ENCODE measurements around the gene ERC1.

The ERC1 gene

GRCh38 chr12:1262011-1262410 is 271.0 kb downstream of the ERC1 start:
- Mint-ChIP-seq H3K4me3 (no peak overlapping the region), H3K36me3 (ENCODE audit: low read depth) (peaks cover 9% of the 10 kb centered on the region), H3K27me3 (ENCODE audit: low read depth) (no peaks in the 10 kb centered on the region), H3K27ac (no peak overlapping the region), H3K4me1 (ENCODE audit: low read depth) (peaks cover 2% of the 10 kb centered on the region), H3K9me3 (no peaks in the 10 kb centered on the region)
- DNase-seq (ENCODE audit: low spot score), result no peak

- H3K36me3 Mint-ChIP-seq (ENCODE audit: low read depth), result peaks cover 7% of the 10 kb centered on the region
- no peaks in the 10 kb centered on the region for H3K9me3 Mint-ChIP-seq
- no peak for DNase-seq (ENCODE audit: low spot score)
- H3K4me1 Mint-ChIP-seq (ENCODE audit: low read depth), result peaks cover 8% of the 10 kb centered on the region
- H3K27me3 Mint-ChIP-seq (ENCODE audit: low read depth), result no peaks in the 10 kb centered on the region
- no peak overlapping the region for H3K4me3 Mint-ChIP-seq
- H3K27ac Mint-ChIP-seq, result no peak overlapping the region
Observed at GRCh38 chr12:1267243-1267642, 276.2 kb downstream of the ERC1 start.

GRCh38 chr12:1272142-1272541 is 281.1 kb downstream of the ERC1 start:
- Mint-ChIP-seq H3K4me1 (ENCODE audit: low read depth) (peaks cover 5% of the 10 kb centered on the region), H3K9me3 (no peaks in the 10 kb centered on the region), H3K27ac (no peak overlapping the region), H3K4me3 (no peak overlapping the region), H3K27me3 (ENCODE audit: low read depth) (no peaks in the 10 kb centered on the region), H3K36me3 (ENCODE audit: low read depth) (peaks cover 4% of the 10 kb centered on the region)
- peak; percentile 8 for DNase-seq (ENCODE audit: low spot score)

- H3K27ac Mint-ChIP-seq, result no peak overlapping the region
- peaks cover 4% of the 10 kb centered on the region for H3K36me3 Mint-ChIP-seq (ENCODE audit: low read depth)
- peaks cover 6% of the 10 kb centered on the region for H3K4me1 Mint-ChIP-seq (ENCODE audit: low read depth)
- DNase-seq (ENCODE audit: low spot score), result no peak
- H3K9me3 Mint-ChIP-seq, result no peaks in the 10 kb centered on the region
- no peaks in the 10 kb centered on the region for H3K27me3 Mint-ChIP-seq (ENCODE audit: low read depth)
- no peak overlapping the region for H3K4me3 Mint-ChIP-seq
Observed at GRCh38 chr12:1273051-1273450, 282.0 kb downstream of the ERC1 start.

- H3K27ac Mint-ChIP-seq, result no peak overlapping the region
- H3K27me3 Mint-ChIP-seq (ENCODE audit: low read depth), result no peaks in the 10 kb centered on the region
Observed at GRCh38 chr12:1277905-1278304, 286.9 kb downstream of the ERC1 start.

GRCh38 chr12:1279050-1279449 is 288.0 kb downstream of the ERC1 start:
- Mint-ChIP-seq H3K27ac (no peak overlapping the region), H3K27me3 (ENCODE audit: low read depth) (no peaks in the 10 kb centered on the region), H3K4me1 (ENCODE audit: low read depth) (peaks cover 3% of the 10 kb centered on the region), H3K9me3 (no peaks in the 10 kb centered on the region), H3K36me3 (ENCODE audit: low read depth) (peaks cover 3% of the 10 kb centered on the region), H3K4me3 (no peak overlapping the region)
- no peak for DNase-seq (ENCODE audit: low spot score)

More at GRCh38 chr12:1277905-1278304, 286.9 kb downstream of the ERC1 start:
- Mint-ChIP-seq H3K4me1 (ENCODE audit: low read depth) (peaks cover 1% of the 10 kb centered on the region), H3K36me3 (ENCODE audit: low read depth) (peaks cover 3% of the 10 kb centered on the region), H3K4me3 (no peak overlapping the region), H3K9me3 (no peaks in the 10 kb centered on the region)
- no peak for DNase-seq (ENCODE audit: low spot score)

GRCh38 chr12:1280059-1280458 is 289.0 kb downstream of the ERC1 start:
- Mint-ChIP-seq H3K27me3 (ENCODE audit: low read depth) (no peaks in the 10 kb centered on the region), H3K4me3 (no peak overlapping the region), H3K4me1 (ENCODE audit: low read depth) (peaks cover 8% of the 10 kb centered on the region), H3K36me3 (ENCODE audit: low read depth) (no peaks in the 10 kb centered on the region), H3K9me3 (no peaks in the 10 kb centered on the region), H3K27ac (no peak overlapping the region)
- DNase-seq (ENCODE audit: low spot score), result no peak

- DNase-seq (ENCODE audit: low spot score), result no peak
- H3K9me3 Mint-ChIP-seq, result no peaks in the 10 kb centered on the region
- no peak overlapping the region for H3K4me3 Mint-ChIP-seq
- no peak overlapping the region for H3K27ac Mint-ChIP-seq
- H3K36me3 Mint-ChIP-seq (ENCODE audit: low read depth), result no peaks in the 10 kb centered on the region
- peaks cover 9% of the 10 kb centered on the region for H3K4me1 Mint-ChIP-seq (ENCODE audit: low read depth)
- no peaks in the 10 kb centered on the region for H3K27me3 Mint-ChIP-seq (ENCODE audit: low read depth)
Observed at GRCh38 chr12:1281683-1282366, 290.8 kb downstream of the ERC1 start.

GRCh38 chr12:1282670-1283315 is 291.8 kb downstream of the ERC1 start:
- Mint-ChIP-seq H3K9me3 (no peaks in the 10 kb centered on the region), H3K4me1 (ENCODE audit: low read depth) (peaks cover 8% of the 10 kb centered on the region), H3K27ac (no peak overlapping the region), H3K4me3 (no peak overlapping the region), H3K36me3 (ENCODE audit: low read depth) (no peaks in the 10 kb centered on the region), H3K27me3 (ENCODE audit: low read depth) (no peaks in the 10 kb centered on the region)
- no peak for DNase-seq (ENCODE audit: low spot score)

- Mint-ChIP-seq H3K9me3 (no peaks in the 10 kb centered on the region), H3K4me3 (no peak overlapping the region), H3K27ac (no peak overlapping the region), H3K27me3 (ENCODE audit: low read depth) (no peaks in the 10 kb centered on the region), H3K4me1 (ENCODE audit: low read depth) (peaks cover 8% of the 10 kb centered on the region), H3K36me3 (ENCODE audit: low read depth) (no peaks in the 10 kb centered on the region)
- no peak for DNase-seq (ENCODE audit: low spot score)
Observed at GRCh38 chr12:1283316-1283715, 292.3 kb downstream of the ERC1 start.

GRCh38 chr12:1284611-1285010 is 293.6 kb downstream of the ERC1 start:
- Mint-ChIP-seq H3K4me1 (ENCODE audit: low read depth) (peaks cover 8% of the 10 kb centered on the region), H3K27ac (no peak overlapping the region), H3K9me3 (no peaks in the 10 kb centered on the region), H3K4me3 (no peak overlapping the region), H3K36me3 (ENCODE audit: low read depth) (no peaks in the 10 kb centered on the region), H3K27me3 (ENCODE audit: low read depth) (no peaks in the 10 kb centered on the region)
- DNase-seq (ENCODE audit: low spot score), result no peak

GRCh38 chr12:1287446-1287975 is 296.5 kb downstream of the ERC1 start:
- Mint-ChIP-seq H3K4me1 (ENCODE audit: low read depth) (peaks cover 8% of the 10 kb centered on the region), H3K4me3 (no peak overlapping the region), H3K27ac (no peak overlapping the region), H3K9me3 (no peaks in the 10 kb centered on the region), H3K27me3 (ENCODE audit: low read depth) (no peaks in the 10 kb centered on the region), H3K36me3 (ENCODE audit: low read depth) (peaks cover 2% of the 10 kb centered on the region)
- DNase-seq (ENCODE audit: low spot score), result no peak

- Mint-ChIP-seq H3K27me3 (ENCODE audit: low read depth) (no peaks in the 10 kb centered on the region), H3K4me1 (ENCODE audit: low read depth) (peaks cover 8% of the 10 kb centered on the region), H3K36me3 (ENCODE audit: low read depth) (peaks cover 2% of the 10 kb centered on the region), H3K4me3 (no peak overlapping the region), H3K9me3 (no peaks in the 10 kb centered on the region), H3K27ac (no peak overlapping the region)
- DNase-seq (ENCODE audit: low spot score), result no peak
Observed at GRCh38 chr12:1288333-1288732, 297.3 kb downstream of the ERC1 start.

GRCh38 chr12:1289371-1290155 is 298.5 kb downstream of the ERC1 start:
- Mint-ChIP-seq H3K9me3 (no peaks in the 10 kb centered on the region), H3K4me3 (no peak overlapping the region), H3K27ac (no peak overlapping the region), H3K27me3 (ENCODE audit: low read depth) (no peaks in the 10 kb centered on the region), H3K36me3 (ENCODE audit: low read depth) (peaks cover 2% of the 10 kb centered on the region), H3K4me1 (ENCODE audit: low read depth) (peaks cover 4% of the 10 kb centered on the region)
- no peak for DNase-seq (ENCODE audit: low spot score)
